Activated CD4-positive, alpha-beta T cell treated with anti-CD3 and anti-CD28 coated beads for 36 hours (primary cell): ENCODE data around the gene AZGP1. TPM values are rescaled to one million over a fixed set of nuclear protein-coding genes. Genes with fewer than 3 reads are reported as not detected.

ENCODE experiments used
- total RNA-seq, 2 experiments: library from RNA; stranded (reverse); gene quantifications; one replicate each; pipeline ENCODE4 v1.2.3, GENCODE V29; 2021

The AZGP1 gene
- total RNA-seq, 2 experiments from 2014 or later = not detected

Other genes with a start within 250 kb of the AZGP1 start
- gene CYP3A7, start 240.8 kb downstream of the AZGP1 start, total RNA-seq = not detected
- not detected for gene CYP3A4, start 191.8 kb downstream of the AZGP1 start, total RNA-seq
- under 1 TPM in 1 of 2 experiments, not detected in 1; 0.09 TPM for gene CYP3A43, start 148.0 kb downstream of the AZGP1 start, total RNA-seq
- gene OR2AE1, start 99.0 kb downstream of the AZGP1 start, total RNA-seq = not detected
- gene TRIM4, start 56.5 kb downstream of the AZGP1 start, total RNA-seq = 10 to 100 TPM; 23.9 to 25.7 TPM
- gene GJC3, start 46.4 kb downstream of the AZGP1 start, total RNA-seq = 1 to 10 TPM in 1 of 2 experiments, under 1 TPM in 1; 0.73 to 1.1 TPM
- gene ZKSCAN1, start 39.6 kb upstream of the AZGP1 start, total RNA-seq = 10 to 100 TPM; 45.2 to 62.9 TPM
- gene ZSCAN21, start 73.7 kb upstream of the AZGP1 start, total RNA-seq = 1 to 10 TPM; 6.4 to 7.4 TPM
- 10 to 100 TPM; 18.8 to 19.0 TPM for gene ZNF3, start 105.7 kb upstream of the AZGP1 start, total RNA-seq
- 10 to 100 TPM; 88.6 to 89.0 TPM for gene COPS6, start 112.9 kb upstream of the AZGP1 start, total RNA-seq
- 100 to 1,000 TPM; 411 to 429 TPM for gene MCM7, start 125.4 kb upstream of the AZGP1 start, total RNA-seq
- gene AP4M1, start 125.6 kb upstream of the AZGP1 start, total RNA-seq = 10 to 100 TPM in 1 of 2 experiments, 1 to 10 TPM in 1; 8.8 to 10.4 TPM
- gene TAF6, start 143.3 kb upstream of the AZGP1 start, total RNA-seq = 10 to 100 TPM; 54.3 to 59.5 TPM
- gene CNPY4, start 143.6 kb upstream of the AZGP1 start, total RNA-seq = 10 to 100 TPM; 11.0 to 14.0 TPM
- 1 to 10 TPM; 1.6 to 2.2 TPM for gene MBLAC1, start 150.9 kb upstream of the AZGP1 start, total RNA-seq
- gene LAMTOR4, start 172.9 kb upstream of the AZGP1 start, total RNA-seq = 100 to 1,000 TPM in 1 of 2 experiments, 10 to 100 TPM in 1; 69.6 to 120 TPM
- 10 to 100 TPM; 15.0 to 17.6 TPM for gene TRAPPC14, start 182.7 kb upstream of the AZGP1 start, total RNA-seq
- 1 to 10 TPM; 4.6 to 7.2 TPM for gene GAL3ST4, start 192.6 kb upstream of the AZGP1 start, total RNA-seq
- gene GPC2, start 201.3 kb upstream of the AZGP1 start, total RNA-seq = 1 to 10 TPM; 5.3 to 6.1 TPM
- 10 to 100 TPM; 24.7 to 28.3 TPM for gene STAG3, start 201.9 kb upstream of the AZGP1 start, total RNA-seq
- gene PVRIG, start 243.9 kb upstream of the AZGP1 start, total RNA-seq = 10 to 100 TPM; 26.9 to 27.7 TPM